Measurements from ENCODE around the gene IDUA.

IDUA gene

GRCh38 chr4:956531-957230 is 30.2 kb upstream of the IDUA start:
- DNase-seq (ENCODE audit: low read depth in 2 of 2): no peak

GRCh38 chr4:957231-957580 is 29.6 kb upstream of the IDUA start:
- no peak for DNase-seq (ENCODE audit: low read depth in 2 of 2)

GRCh38 chr4:957581-958313 is 29.1 kb upstream of the IDUA start:
- DNase-seq (ENCODE audit: low read depth in 2 of 2): no peak

- no peak for DNase-seq (ENCODE audit: low read depth in 2 of 2)
These were observed 28.6 kb upstream of the IDUA start for GRCh38 chr4:958314-958665.

DNA sequence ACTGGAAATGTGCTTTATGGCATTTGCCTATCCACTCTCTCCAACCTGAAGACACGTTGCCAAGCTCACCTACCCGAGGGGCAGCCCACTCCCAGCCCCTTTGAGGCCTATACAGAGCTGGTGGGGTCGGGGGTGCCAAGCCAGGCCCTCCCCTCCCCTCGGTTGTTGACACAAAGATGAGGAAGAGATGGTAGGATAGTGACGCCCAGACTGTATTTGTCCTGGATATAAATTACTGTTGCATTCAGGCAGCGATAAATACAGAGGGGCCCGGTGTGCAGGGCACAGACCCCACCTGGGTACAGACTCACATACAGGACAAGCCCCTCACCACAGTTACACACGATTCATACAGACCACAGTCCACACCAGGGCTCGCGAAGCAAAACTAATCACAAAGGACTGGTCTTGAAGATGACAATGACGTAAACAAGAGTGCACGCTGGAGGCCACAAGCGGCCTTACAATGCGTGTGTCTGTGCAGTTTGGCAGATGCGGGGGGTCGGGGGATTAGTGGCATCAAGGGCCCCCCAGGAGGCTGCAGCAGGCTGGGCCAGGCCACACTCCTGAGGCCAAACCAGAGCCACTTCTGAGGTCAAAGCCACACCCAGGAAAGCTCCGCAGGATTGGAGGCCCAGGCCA is 28.0 kb upstream of the IDUA start:
- DNase-seq (ENCODE audit: low read depth in 2 of 2): no peak

- no peak for DNase-seq (ENCODE audit: low read depth in 2 of 2)
These were observed 27.3 kb upstream of the IDUA start for GRCh38 chr4:959338-960139.

- no peak for DNase-seq (ENCODE audit: low read depth in 2 of 2)
These were observed 26.7 kb upstream of the IDUA start for GRCh38 chr4:960140-960635.

GRCh38 chr4:960636-961350 is 26.1 kb upstream of the IDUA start:
- DNase-seq (ENCODE audit: low read depth in 2 of 2): no peak

- DNase-seq (ENCODE audit: low read depth in 2 of 2): no peak
These were observed 25.3 kb upstream of the IDUA start for GRCh38 chr4:961351-962230.

- DNase-seq (ENCODE audit: low read depth in 2 of 2): no peak
These were observed 24.3 kb upstream of the IDUA start for GRCh38 chr4:962231-963208.

DNA sequence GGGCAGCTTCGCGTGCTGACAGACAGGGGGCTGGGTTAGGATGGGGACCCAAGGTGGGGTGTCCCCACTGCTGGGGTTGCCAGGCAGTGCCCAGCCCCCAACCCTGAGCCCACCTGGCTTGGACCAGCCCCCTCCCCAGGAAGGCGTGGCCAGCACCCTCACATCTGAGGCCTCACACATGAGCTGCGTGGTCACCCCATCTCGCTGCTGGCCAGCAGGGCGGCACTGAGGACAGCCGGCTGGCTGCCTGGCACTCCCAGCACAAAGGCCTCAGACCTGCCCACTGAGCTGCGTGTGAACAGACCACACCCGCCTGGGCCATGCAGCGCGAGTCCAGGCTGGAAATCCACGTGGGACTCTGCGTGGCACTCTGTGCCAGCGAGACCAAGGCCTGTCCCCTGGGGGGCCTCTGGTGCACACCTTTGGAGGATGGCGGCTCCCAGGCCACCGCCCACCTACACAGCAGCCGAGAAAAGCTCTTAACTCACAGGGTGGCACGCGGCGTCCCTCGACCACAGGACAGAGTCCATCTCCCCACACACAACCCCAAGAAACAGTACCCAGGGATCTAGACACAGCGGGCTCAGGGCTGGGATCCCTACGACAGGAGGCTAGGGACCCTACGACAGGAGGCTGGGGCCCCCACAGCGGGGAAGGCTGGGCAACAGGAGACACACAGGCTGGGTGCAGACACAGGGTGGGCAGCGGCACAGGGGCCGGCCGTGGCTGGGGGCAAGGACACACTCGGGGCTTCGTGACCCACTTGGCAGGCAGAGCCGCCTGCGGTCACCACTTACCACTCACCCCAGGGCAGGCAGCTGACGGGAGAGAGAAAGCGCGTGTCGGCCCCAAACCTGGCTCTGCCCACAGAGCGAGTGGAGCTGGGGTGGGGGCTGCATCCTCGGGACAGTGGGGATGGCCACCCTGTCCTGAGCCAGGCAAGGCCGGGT is 23.3 kb upstream of the IDUA start:
- DNase-seq (ENCODE audit: low read depth in 2 of 2): no peak

DNA sequence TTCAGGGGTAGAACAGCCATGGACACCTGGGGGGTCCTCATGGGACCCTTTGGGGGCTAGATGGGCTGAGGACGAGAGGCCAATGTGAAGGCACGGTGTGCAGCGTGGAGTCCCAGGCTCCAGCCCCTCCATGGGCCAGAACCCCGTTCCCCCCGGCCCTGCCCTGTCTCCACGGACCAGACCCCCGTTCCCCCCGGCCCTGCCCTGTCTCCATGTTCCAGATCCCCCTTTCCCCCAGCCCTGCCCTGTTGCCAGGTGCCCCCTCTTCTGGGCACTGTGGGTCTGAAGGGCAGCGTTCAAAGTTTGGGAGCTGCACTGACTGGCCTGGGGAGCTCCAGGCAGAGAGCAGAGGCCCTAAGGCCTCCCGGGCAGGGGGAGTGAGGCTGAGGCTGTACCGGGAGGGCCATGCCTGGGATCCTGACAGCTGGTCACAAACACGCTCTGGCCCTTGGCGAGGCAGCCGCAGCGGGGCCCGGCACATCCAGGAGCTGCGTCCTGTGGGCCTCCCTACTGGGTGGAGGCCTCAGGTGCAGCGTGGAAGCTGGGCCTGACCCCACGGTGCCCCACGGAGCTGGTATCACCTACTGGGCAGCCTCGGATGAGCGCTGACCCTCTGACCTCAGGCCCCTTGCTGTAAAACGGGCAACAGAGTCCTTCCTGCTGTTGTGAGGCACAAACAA is 22.4 kb upstream of the IDUA start:
- no peak for DNase-seq (ENCODE audit: low read depth in 2 of 2)

DNA sequence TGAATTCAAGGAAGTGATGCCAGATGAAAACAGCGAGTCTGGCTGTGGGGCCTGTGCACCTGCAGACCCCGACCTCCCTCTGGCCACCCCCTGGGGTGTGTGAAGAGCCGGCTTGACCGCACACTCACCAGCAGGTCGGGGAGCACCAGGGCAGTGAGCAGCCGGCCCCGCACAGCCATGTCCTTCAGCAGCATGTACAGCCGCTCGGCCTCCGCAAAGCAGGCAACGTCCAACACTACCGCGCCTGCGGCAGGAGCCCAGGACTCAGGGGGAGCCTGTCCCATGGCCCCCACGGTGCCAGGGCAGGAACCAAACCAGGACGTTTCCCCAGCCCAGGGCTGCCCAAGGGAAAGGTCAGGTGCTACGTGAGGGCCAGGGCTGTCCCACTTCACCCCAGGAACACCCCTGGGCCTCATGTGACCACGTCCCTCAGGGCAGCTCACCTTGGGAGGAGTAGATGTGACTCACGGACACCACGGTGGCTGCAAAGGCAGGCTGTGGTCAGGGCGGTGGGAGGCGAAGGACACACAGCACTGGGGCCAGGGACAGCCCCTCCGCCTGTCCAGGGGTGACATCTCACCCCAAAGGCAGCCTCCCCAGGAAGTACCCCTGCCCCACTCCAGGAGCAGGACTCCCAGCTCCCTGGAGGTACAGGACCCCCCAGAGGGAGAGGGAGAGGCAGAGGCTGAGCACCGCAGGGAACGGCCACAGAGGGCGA is 21.6 kb upstream of the IDUA start:
- DNase-seq (ENCODE audit: low read depth in 2 of 2): no peak

DNA sequence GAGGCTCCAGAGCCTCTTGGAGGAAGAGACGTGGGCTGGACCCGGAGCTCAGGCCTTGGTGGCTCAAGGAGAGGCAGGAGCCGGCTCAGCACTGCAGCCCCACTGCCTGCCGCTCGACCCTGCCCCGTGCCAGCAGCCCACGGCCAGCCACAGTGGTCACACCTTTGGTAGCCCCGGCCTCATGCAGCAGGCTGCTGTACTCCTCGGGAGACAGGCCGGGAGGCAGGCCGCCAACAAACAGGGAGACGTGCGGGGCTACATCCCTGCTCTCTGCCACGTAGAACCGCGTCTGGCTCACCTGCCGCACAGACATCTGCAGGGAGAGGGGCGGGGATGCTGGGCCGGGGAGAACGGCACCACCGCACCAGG is 21.1 kb upstream of the IDUA start:
- DNase-seq (ENCODE audit: low read depth in 2 of 2): no peak

GRCh38 chr4:966266-967112 is 20.4 kb upstream of the IDUA start:
- no peak for DNase-seq (ENCODE audit: low read depth in 2 of 2)
